ENCODE data around the gene NT5C. TPM values are rescaled to one million over a fixed set of nuclear protein-coding genes. Genes with fewer than 3 reads are reported as not detected.
A peak's percentile ranks its signal among the peaks of the same experiment; 100 is the strongest.
"Not testable (repeated sequence)": the region's sequence is repeated elsewhere in the genome, so short reads cannot be mapped to it uniquely, and the experiment has no call there.

Gene NT5C
- total RNA-seq, 1 donor, result 48.1 TPM

DNA sequence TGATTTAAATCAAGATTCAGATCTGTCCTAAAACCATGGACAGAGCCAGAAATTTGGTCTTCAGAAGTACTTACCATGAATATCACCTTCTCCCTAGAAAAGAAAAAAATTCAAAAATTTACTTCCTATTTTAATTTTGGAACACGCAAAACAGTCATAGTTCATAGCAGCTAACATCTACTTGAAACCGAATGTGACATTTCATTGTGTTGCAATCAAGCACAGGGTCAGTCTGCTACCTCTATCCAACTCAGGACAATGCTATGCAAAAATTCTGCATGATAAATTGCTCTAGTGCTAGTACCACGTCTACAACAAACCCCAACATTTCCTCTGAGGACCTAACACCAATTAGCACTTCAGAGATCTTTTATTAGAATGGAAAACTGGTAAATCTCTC, 15.1 kb upstream of the NT5C start:
- no peak overlapping the region for H2AFZ ChIP-seq (ENCODE audit: low read length)
- no peaks in the 10 kb centered on the region for H3K27me3 ChIP-seq (ENCODE audit: insufficient read depth, low read length)
- peaks cover 45% of the 10 kb centered on the region for H3K79me2 ChIP-seq (ENCODE audit: insufficient read depth, low read length)
- H3K4me2 ChIP-seq (ENCODE audit: insufficient read depth, low read length), result no peak overlapping the region
- H3K9me3 ChIP-seq (ENCODE audit: low read depth, low read length), result no peaks in the 10 kb centered on the region
- H3K4me1 ChIP-seq (ENCODE audit: insufficient read depth, low read length), result no peaks in the 10 kb centered on the region
- peak overlapping the region; percentile 29 for H3K27ac ChIP-seq (ENCODE audit: low read depth, low read length)
- no peak overlapping the region for H3K4me3 ChIP-seq (ENCODE audit: insufficient read depth, low read length)
- no peak for DNase-seq (ENCODE audit: insufficient read length, low spot score, missing footprints)
- TF ChIP-seq, protein P1, sequence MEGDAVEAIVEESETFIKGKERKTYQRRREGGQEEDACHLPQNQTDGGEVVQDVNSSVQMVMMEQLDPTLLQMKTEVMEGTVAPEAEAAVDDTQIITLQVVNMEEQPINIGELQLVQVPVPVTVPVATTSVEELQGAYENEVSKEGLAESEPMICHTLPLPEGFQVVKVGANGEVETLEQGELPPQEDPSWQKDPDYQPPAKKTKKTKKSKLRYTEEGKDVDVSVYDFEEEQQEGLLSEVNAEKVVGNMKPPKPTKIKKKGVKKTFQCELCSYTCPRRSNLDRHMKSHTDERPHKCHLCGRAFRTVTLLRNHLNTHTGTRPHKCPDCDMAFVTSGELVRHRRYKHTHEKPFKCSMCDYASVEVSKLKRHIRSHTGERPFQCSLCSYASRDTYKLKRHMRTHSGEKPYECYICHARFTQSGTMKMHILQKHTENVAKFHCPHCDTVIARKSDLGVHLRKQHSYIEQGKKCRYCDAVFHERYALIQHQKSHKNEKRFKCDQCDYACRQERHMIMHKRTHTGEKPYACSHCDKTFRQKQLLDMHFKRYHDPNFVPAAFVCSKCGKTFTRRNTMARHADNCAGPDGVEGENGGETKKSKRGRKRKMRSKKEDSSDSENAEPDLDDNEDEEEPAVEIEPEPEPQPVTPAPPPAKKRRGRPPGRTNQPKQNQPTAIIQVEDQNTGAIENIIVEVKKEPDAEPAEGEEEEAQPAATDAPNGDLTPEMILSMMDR (IDR thresholded peaks at IDR 0.05; ENCODE audit: extremely low read depth, low read depth, low read length), result no peak
- H3K36me3 ChIP-seq (ENCODE audit: insufficient read depth, low read length), result peaks cover 62% of the 10 kb centered on the region
- peaks cover 4% of the 10 kb centered on the region for H4K20me1 ChIP-seq (ENCODE audit: insufficient read depth, low read length)

DNA sequence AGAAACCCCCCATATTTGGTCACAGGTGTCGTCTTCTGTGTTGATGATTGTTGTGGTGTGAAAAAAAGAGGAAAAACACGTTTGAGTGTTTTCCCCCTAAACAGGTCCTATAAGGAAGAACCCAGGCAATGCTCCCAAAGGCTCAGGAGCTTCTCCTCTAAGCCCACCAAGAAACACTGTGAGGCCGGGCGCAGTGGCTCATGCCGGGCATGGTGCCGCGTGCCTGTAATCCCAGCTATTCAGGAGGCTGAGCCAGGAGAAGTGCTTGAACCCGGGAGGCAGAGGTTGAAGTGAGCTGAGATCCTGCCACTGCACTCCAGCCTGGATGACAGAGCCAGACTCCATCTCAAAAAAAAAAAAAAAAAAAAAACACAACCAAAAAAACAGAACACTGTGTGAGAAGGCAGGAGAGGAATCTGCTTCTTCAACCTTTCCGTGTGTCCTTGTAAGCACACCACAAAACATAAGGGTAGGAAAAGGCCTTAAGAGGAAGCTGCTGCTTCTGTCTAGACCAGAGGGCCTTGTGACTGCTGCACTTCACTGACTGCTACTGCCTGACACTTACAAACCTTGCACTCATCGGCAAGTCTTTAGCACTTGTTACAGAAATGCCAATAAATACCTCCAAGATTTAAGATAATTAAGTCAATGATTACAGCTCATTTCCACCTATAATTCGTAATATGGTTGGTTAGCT, 13.4 kb upstream of the NT5C start:
- H3K4me3 ChIP-seq (ENCODE audit: insufficient read depth, low read length), result no peak overlapping the region

GRCh38 chr17:75142236-75142971, 10.9 kb upstream of the NT5C start:
- Histone ChIP-seq H3K27ac (ENCODE audit: low read depth, low read length) (no peak overlapping the region), H3K4me1 (ENCODE audit: insufficient read depth, low read length) (no peaks in the 10 kb centered on the region), H3K79me2 (ENCODE audit: insufficient read depth, low read length) (peaks cover 7% of the 10 kb centered on the region), H2AFZ (ENCODE audit: low read length) (no peak overlapping the region), H4K20me1 (ENCODE audit: insufficient read depth, low read length) (no peaks in the 10 kb centered on the region), H3K36me3 (ENCODE audit: insufficient read depth, low read length) (peaks cover 74% of the 10 kb centered on the region), H3K4me2 (ENCODE audit: insufficient read depth, low read length) (no peak overlapping the region), H3K27me3 (ENCODE audit: insufficient read depth, low read length) (no peaks in the 10 kb centered on the region), H3K4me3 (ENCODE audit: insufficient read depth, low read length) (no peak overlapping the region), H3K9me3 (ENCODE audit: low read depth, low read length) (no peaks in the 10 kb centered on the region)
- DNase-seq (ENCODE audit: insufficient read length, low spot score, missing footprints), result no peak
- TF ChIP-seq, protein P1 (IDR thresholded peaks at IDR 0.05; ENCODE audit: extremely low read depth, low read depth, low read length), result no peak

More for the DNA sequence above, 13.4 kb upstream of the NT5C start:
- H3K27me3 ChIP-seq (ENCODE audit: insufficient read depth, low read length), result no peaks in the 10 kb centered on the region
- no peak overlapping the region for H3K4me2 ChIP-seq (ENCODE audit: insufficient read depth, low read length)
- no peak overlapping the region for H3K27ac ChIP-seq (ENCODE audit: low read depth, low read length)
- peak; percentile 36 for DNase-seq (ENCODE audit: insufficient read length, low spot score, missing footprints)
- H3K79me2 ChIP-seq (ENCODE audit: insufficient read depth, low read length), result peaks cover 29% of the 10 kb centered on the region
- H4K20me1 ChIP-seq (ENCODE audit: insufficient read depth, low read length), result peaks cover 3% of the 10 kb centered on the region
- H3K4me1 ChIP-seq (ENCODE audit: insufficient read depth, low read length), result no peaks in the 10 kb centered on the region
- peaks cover 76% of the 10 kb centered on the region for H3K36me3 ChIP-seq (ENCODE audit: insufficient read depth, low read length)
- H3K9me3 ChIP-seq (ENCODE audit: low read depth, low read length), result no peaks in the 10 kb centered on the region
- H2AFZ ChIP-seq (ENCODE audit: low read length), result no peak overlapping the region
- TF ChIP-seq, protein P1 (IDR thresholded peaks at IDR 0.05; ENCODE audit: extremely low read depth, low read depth, low read length), result no peak

DNA sequence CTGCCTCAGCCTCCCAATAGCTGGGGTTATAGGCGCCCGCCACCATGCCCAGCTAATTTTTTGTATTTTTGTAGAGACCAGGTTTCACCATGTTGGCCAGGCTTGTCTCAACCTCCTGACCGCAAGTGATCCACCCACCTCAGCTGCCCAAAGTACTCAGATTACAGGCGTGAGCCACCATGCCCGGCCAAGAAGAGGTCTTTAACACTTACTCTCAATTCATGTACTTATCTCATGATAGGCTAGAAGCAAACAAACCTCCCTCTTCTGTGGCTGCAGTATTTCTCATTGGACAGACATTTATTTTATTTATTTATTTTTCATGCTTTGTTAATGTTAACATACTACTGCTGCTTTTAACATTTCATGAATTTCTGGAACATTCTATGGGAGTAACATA, 7.0 kb upstream of the NT5C start:
- H3K4me3 ChIP-seq (ENCODE audit: insufficient read depth, low read length), result no peak overlapping the region
- peaks cover 2% of the 10 kb centered on the region for H3K79me2 ChIP-seq (ENCODE audit: insufficient read depth, low read length)
- no peak overlapping the region for H2AFZ ChIP-seq (ENCODE audit: low read length)
- no peak overlapping the region for H3K4me2 ChIP-seq (ENCODE audit: insufficient read depth, low read length)
- no peaks in the 10 kb centered on the region for H3K4me1 ChIP-seq (ENCODE audit: insufficient read depth, low read length)
- no peaks in the 10 kb centered on the region for H3K9me3 ChIP-seq (ENCODE audit: low read depth, low read length)
- peaks cover 57% of the 10 kb centered on the region for H3K36me3 ChIP-seq (ENCODE audit: insufficient read depth, low read length)
- no peaks in the 10 kb centered on the region for H3K27me3 ChIP-seq (ENCODE audit: insufficient read depth, low read length)
- no peaks in the 10 kb centered on the region for H4K20me1 ChIP-seq (ENCODE audit: insufficient read depth, low read length)
- no peak overlapping the region for H3K27ac ChIP-seq (ENCODE audit: low read depth, low read length)
- TF ChIP-seq, protein P1 (IDR thresholded peaks at IDR 0.05; ENCODE audit: extremely low read depth, low read depth, low read length), result no peak
- peak; percentile 31 for DNase-seq (ENCODE audit: insufficient read length, low spot score, missing footprints)

DNA sequence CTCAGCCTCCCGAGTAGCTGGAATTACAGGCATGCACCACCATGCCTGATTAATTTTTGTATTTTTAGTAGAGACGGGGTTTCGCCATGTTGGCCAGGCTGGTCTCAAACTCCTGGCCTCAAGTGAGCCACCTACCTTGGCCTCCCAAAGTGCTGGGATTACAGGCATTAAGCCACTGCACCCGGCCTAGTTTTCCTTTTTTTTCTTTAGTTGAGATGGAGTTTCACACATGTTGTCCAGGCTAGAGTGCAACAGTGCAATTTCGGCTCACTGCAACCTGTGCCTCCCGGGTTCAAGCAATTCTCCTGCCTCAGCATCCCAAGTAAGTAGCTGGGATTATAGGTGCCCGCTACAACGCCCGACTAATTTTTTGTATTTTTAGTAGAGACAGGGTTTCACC, 6.2 kb upstream of the NT5C start:
- not testable (repeated sequence) for DNase-seq (ENCODE audit: insufficient read length, low spot score, missing footprints); H3K27me3 ChIP-seq (ENCODE audit: insufficient read depth, low read length); H3K27ac ChIP-seq (ENCODE audit: low read depth, low read length); H3K4me2 ChIP-seq (ENCODE audit: insufficient read depth, low read length); H4K20me1 ChIP-seq (ENCODE audit: insufficient read depth, low read length); H3K4me3 ChIP-seq (ENCODE audit: insufficient read depth, low read length); H3K9me3 ChIP-seq (ENCODE audit: low read depth, low read length); H3K79me2 ChIP-seq (ENCODE audit: insufficient read depth, low read length); H3K4me1 ChIP-seq (ENCODE audit: insufficient read depth, low read length); H2AFZ ChIP-seq (ENCODE audit: low read length)
- peaks cover 57% of the 10 kb centered on the region for H3K36me3 ChIP-seq (ENCODE audit: insufficient read depth, low read length)
